AG04449 (cell line): Measurements from ENCODE around the gene MGP.

ENCODE experiments used
- CTCF ChIA-PET: fragments of 350-600 bp; formaldehyde crosslinking; extraction: SDS; loops from one replicate; lab custom pipeline; 2021; ENCODE audit warnings: antibody characterized with exemption; lab: Yijun Ruan, JAX
- POLR2A ChIA-PET: fragments of 400-600, 350-600 bp; formaldehyde crosslinking; extraction: SDS; loops from one replicate; lab custom pipeline; 2020; ENCODE audit warnings: antibody characterized with exemption, inconsistent platforms; lab: Yijun Ruan, JAX
- DNase-seq: peaks from one replicate; pipeline ENCODE4 v3.0.0-alpha.2; 2010; ENCODE audit warnings: low read depth, low spot score
- H3K4me3 ChIP-seq: 2 replicates; pipeline ENCODE4 v1.5.1; 2011; ENCODE audit warnings: low read depth, mild to moderate bottlenecking, control low read depth, low read length
- TF ChIP-seq, protein P1 (sequence below): IDR thresholded peaks from one replicate; pipeline ENCODE4 v1.5.1; 2011; ENCODE audit warnings: mild to moderate bottlenecking, moderate library complexity, low read length, control low read depth, inconsistent platforms; ENCODE audit not compliant: insufficient read depth; ENCODE audit errors: missing control alignments

MGP gene

DNA sequence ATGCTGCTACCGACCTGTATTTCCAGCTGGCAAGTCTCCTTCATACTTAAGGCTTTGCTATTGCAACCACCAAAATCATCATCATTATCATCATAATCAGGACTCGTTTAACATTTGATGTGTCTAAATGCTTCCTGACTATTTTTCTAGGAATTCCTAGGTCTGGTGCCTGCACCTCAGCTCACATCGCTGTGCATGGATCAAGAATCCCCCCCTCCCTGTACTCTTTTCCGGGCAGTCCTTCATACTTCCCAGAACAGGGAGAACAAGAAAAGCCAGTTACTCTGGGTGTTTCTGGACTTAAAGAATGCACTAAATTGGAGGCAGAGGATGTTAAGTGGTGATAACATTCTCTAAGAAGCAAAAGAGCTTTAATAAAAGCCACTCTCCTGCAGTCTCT is 43.3 kb upstream of the MGP start:
- TF ChIP-seq, protein P1, sequence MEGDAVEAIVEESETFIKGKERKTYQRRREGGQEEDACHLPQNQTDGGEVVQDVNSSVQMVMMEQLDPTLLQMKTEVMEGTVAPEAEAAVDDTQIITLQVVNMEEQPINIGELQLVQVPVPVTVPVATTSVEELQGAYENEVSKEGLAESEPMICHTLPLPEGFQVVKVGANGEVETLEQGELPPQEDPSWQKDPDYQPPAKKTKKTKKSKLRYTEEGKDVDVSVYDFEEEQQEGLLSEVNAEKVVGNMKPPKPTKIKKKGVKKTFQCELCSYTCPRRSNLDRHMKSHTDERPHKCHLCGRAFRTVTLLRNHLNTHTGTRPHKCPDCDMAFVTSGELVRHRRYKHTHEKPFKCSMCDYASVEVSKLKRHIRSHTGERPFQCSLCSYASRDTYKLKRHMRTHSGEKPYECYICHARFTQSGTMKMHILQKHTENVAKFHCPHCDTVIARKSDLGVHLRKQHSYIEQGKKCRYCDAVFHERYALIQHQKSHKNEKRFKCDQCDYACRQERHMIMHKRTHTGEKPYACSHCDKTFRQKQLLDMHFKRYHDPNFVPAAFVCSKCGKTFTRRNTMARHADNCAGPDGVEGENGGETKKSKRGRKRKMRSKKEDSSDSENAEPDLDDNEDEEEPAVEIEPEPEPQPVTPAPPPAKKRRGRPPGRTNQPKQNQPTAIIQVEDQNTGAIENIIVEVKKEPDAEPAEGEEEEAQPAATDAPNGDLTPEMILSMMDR = no peak
- CTCF ChIA-PET = interaction anchor here (0.5 to 1.2 kb wide), 2 partner anchors 38 to 1769 kb away, joined by 3 read pairs; no protein-coding TSS in a partner anchor
- POLR2A ChIA-PET = no interaction called here
- no peak overlapping the region for H3K4me3 ChIP-seq
- DNase-seq = no peak

DNA sequence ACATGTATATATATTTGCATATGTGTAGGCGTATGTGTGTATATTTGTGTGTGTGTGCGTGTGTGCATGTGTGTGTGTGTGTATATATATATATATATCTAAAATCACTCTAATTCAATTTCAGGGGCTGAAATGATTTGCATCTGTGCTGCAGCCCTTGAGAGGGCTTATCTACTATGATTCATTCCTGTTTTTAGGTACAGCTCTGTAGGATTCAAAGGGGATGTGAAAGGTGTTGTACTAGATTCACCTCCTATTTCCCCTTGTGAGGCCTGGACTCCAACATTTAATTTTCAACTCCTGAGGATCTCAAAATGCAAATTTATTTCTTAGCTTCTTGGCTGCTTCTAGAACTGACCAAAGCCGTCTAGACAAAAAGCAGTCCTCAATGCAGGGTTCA is 41.6 kb upstream of the MGP start:
- DNase-seq = no peak
- ChIA-PET CTCF (no interaction called here), POLR2A (no interaction called here)
- no peak overlapping the region for H3K4me3 ChIP-seq
- TF ChIP-seq, protein P1 = no peak

DNA sequence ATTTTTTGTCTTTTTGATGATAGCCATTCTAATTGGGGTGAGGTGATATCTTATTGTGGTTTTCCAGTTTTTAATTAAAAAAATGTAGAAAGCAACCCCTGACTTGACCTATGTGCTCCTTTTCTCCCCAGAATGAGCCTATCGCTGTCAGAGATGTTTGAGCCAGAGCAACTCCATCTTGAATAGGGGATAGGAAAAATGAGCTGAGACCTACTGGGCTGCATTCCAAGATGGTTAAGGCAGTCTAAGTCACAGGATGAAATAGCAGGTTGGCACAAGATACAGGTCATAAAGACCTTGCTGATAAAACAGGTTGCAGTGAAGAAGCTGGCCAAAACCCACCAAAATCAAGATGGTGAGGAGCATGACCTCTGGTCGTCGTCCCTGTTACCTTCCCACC is 38.9 kb upstream of the MGP start:
- no peak for DNase-seq
- TF ChIP-seq, protein P1 = no peak
- no peak overlapping the region for H3K4me3 ChIP-seq
- ChIA-PET CTCF (no interaction called here), POLR2A (no interaction called here)

DNA sequence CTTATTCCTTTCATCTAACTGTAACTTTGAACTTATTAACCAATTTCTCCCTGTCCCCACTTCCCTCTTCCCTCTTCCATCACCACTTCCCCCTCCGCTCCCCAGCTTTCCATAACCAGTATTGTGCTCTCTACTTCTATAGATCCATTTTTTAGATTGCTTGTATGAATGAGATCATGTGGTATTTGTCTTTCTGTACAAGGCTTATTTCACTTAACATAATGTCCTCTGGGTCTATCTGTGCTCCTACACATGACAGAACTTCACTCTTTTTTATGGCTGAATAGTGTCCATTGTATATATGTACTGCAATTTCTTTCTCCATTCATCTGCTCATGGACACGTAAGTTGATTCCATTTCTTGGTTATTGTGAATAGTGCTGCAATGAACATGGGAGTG is 38.3 kb upstream of the MGP start:
- TF ChIP-seq, protein P1 = no peak
- DNase-seq = no peak
- ChIA-PET CTCF (no interaction called here), POLR2A (no interaction called here)
- H3K4me3 ChIP-seq = no peak overlapping the region

DNA sequence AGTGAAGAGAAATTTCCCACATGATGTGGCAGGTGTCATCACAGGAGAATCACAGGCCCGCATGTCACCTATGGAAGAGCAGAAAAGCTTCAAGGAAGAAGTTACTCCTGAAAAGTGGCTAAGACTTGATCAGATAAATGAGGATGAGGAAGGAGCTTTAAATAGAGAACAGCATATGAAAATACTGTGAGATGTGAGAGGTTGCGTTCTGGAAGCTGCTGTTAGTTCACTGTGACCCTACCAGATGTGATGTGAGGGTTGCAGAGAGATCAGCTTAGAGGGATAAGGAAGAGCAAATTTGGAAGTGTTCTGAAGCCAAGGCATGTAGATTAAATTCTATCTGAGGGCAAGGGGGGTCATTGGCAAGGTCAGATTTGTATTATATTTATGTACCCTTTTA is 35.6 kb upstream of the MGP start:
- ChIA-PET CTCF (no interaction called here), POLR2A (no interaction called here)
- TF ChIP-seq, protein P1 = no peak
- H3K4me3 ChIP-seq = no peak overlapping the region
- no peak for DNase-seq

DNA sequence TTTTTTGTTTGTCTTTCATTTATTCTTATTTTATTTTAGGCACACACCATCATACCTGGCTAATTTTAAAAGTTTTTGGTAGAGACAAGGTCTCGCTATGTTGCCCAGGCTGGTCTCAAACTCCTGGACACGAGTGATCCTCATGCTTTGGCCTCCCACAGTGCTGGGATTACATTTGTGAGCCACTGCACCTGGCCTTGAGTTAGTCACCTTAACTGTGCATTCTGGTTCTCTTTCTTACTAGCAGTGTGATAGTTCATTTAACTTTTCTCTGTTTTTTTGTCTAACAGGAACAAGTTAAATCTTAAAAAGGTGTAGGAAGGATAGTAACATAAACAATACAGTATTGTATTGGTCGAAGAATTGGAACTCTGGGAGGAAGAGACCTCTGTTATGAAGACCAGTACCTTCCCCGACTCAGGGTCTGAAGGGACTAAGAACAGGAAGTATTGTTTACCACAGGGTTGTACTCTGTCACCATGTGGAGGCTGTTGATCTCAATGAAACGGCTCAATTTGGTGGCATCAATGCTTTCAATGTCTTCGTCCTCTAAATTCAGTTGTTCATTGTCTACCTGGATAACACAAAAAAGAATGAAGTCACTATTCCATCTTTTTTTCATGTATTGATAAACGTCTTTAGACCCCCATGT is 34.9 kb upstream of the MGP start:
- CTCF ChIA-PET = no interaction called here
- TF ChIP-seq, protein P1 = no peak
- POLR2A ChIA-PET = no interaction called here
- DNase-seq = no peak
- H3K4me3 ChIP-seq = no peak overlapping the region
